Natural killer cell (primary cell): Measurements from ENCODE around the gene CHCHD3. TPM values are rescaled to one million over a fixed set of nuclear protein-coding genes. Genes with fewer than 3 reads are reported as not detected.

Experiments used
- ATAC-seq, 3 donors: fragments of 150-1000 bp in 2 of 3; fragments of 200-7000 bp in 1 of 3; cut with Tn5 transposase; 1 replicate in 1 of 3; 2 replicates in 2 of 3; pipeline ENCODE4 v1.10.0; 2021; ENCODE audit warnings: mild to moderate bottlenecking in 2 of 3, moderate library complexity in 2 of 3
- DNase-seq, 2 donors: peaks; one replicate each; pipeline versions ENCODE4 v3.0.0 to v3.0.0-alpha.2; 2013 to 2021; ENCODE audit warnings: mixed read lengths in 1 of 2
- H3K27ac ChIP-seq: one replicate; pipeline ENCODE4 v1.5.1; 2013; ENCODE audit warnings: mild to moderate bottlenecking, low read length
- H3K27me3 ChIP-seq: one replicate; pipeline ENCODE4 v1.6.1; 2013; ENCODE audit warnings: low read length; ENCODE audit not compliant: control insufficient read depth, insufficient read depth
- H3K36me3 ChIP-seq: one replicate; pipeline ENCODE4 v1.6.1; 2013; ENCODE audit warnings: low read length; ENCODE audit not compliant: control insufficient read depth, insufficient read depth
- H3K4me1 ChIP-seq: one replicate; pipeline ENCODE4 v1.6.1; 2013; ENCODE audit warnings: low read length; ENCODE audit not compliant: control insufficient read depth, insufficient read depth
- H3K4me3 ChIP-seq: one replicate; pipeline ENCODE4 v1.5.1; 2013; ENCODE audit warnings: low read length
- H3K9me3 ChIP-seq: one replicate; pipeline ENCODE4 v1.6.1; 2013; ENCODE audit warnings: low read length; ENCODE audit not compliant: control insufficient read depth, insufficient read depth
- H3K27ac Mint-ChIP-seq, 2 donors: one replicate each; pipeline ENCODE4 v1.8.0; 2022; ENCODE audit warnings: mild to moderate bottlenecking in 2 of 2, mixed read lengths in 2 of 2, moderate library complexity in 1 of 2
- H3K27me3 Mint-ChIP-seq, 2 donors: one replicate each; pipeline ENCODE4 v1.8.0; 2022; ENCODE audit warnings: low read depth in 2 of 2, mixed read lengths in 2 of 2
- H3K36me3 Mint-ChIP-seq: one replicate; pipeline ENCODE4 v1.8.0; 2022; ENCODE audit warnings: mixed read lengths
- H3K4me1 Mint-ChIP-seq, 2 donors: one replicate each; pipeline ENCODE4 v1.8.0; 2022; ENCODE audit warnings: mixed read lengths in 2 of 2
- H3K4me3 Mint-ChIP-seq: one replicate; pipeline ENCODE4 v1.8.0; 2022; ENCODE audit warnings: mild to moderate bottlenecking, moderate library complexity, mixed read lengths
- H3K9me3 Mint-ChIP-seq, 2 donors: one replicate each; pipeline ENCODE4 v1.8.0; 2022; ENCODE audit warnings: mixed read lengths in 2 of 2
- WGBS: methylation state at CpG from one replicate; pipeline ENCODE4 v1.1.7; 2013; ENCODE audit warnings: missing lambda C conversion rate; ENCODE audit not compliant: insufficient coverage; 5-methylcytosine and 5-hydroxymethylcytosine counted together
- intact Hi-C: fragments of 100-400 bp; cut with micrococcal nuclease; formaldehyde crosslinking; loops from one replicate; pipeline ENCODE4 v1.14.2; 2022
- total RNA-seq, 4 donors: library from RNA; stranded (reverse); fragments of 120-200 nt in 1 of 4; gene quantifications; one replicate each; pipeline versions ENCODE4 v1.2.3 to v1.2.4, GENCODE V29; 2013 to 2022
- TF ChIP-seq, protein P1 (sequence below): fragments of 200-600 bp; IDR thresholded peaks from one replicate; pipeline ENCODE4 v1.8.0; 2022; ENCODE audit warnings: antibody characterized with exemption

The CHCHD3 gene
- total RNA-seq, 3 donors from 2014 or later (not counting 1 experiment from before 2014, with no cell fraction given), result 35.2 to 41.0 (median 35.9) TPM

GRCh38 chr7:132943645-132944044 is 138.2 kb downstream of the CHCHD3 start:
- Mint-ChIP-seq H3K27ac (no peak overlapping the region), H3K36me3 (no peaks in the 10 kb centered on the region)

GRCh38 chr7:132942701-132943100 is 139.2 kb downstream of the CHCHD3 start:
- Histone ChIP-seq H3K4me3 (no peak overlapping the region), H3K27me3 (no peaks in the 10 kb centered on the region), H3K27ac (no peak overlapping the region), H3K9me3 (no peaks in the 10 kb centered on the region), H3K4me1 (no peaks in the 10 kb centered on the region), H3K36me3 (no peaks in the 10 kb centered on the region)
- Mint-ChIP-seq H3K36me3 (no peaks in the 10 kb centered on the region), H3K9me3 (no peaks in the 10 kb centered on the region), H3K27me3 (no peaks in the 10 kb centered on the region), H3K27ac (no peak overlapping the region), H3K4me3 (no peak overlapping the region), H3K4me1 (peaks cover 16 to 22% of the 10 kb centered on the region in 2 donors)
- WGBS, result 100% methylated on average over 1 of the region's 1 CpG
- TF ChIP-seq, protein P1, sequence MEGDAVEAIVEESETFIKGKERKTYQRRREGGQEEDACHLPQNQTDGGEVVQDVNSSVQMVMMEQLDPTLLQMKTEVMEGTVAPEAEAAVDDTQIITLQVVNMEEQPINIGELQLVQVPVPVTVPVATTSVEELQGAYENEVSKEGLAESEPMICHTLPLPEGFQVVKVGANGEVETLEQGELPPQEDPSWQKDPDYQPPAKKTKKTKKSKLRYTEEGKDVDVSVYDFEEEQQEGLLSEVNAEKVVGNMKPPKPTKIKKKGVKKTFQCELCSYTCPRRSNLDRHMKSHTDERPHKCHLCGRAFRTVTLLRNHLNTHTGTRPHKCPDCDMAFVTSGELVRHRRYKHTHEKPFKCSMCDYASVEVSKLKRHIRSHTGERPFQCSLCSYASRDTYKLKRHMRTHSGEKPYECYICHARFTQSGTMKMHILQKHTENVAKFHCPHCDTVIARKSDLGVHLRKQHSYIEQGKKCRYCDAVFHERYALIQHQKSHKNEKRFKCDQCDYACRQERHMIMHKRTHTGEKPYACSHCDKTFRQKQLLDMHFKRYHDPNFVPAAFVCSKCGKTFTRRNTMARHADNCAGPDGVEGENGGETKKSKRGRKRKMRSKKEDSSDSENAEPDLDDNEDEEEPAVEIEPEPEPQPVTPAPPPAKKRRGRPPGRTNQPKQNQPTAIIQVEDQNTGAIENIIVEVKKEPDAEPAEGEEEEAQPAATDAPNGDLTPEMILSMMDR, result no peak
- DNase-seq (no peak), ATAC-seq (no peak)
- intact Hi-C loops, result no loop called here

More at GRCh38 chr7:132943645-132944044, 138.2 kb downstream of the CHCHD3 start:
- Histone ChIP-seq H3K36me3 (no peaks in the 10 kb centered on the region), H3K27me3 (no peaks in the 10 kb centered on the region), H3K4me3 (no peak overlapping the region), H3K9me3 (no peaks in the 10 kb centered on the region), H3K27ac (no peak overlapping the region), H3K4me1 (no peaks in the 10 kb centered on the region)
- no peak overlapping the region for H3K4me3 Mint-ChIP-seq
- TF ChIP-seq, protein P1, result no peak
- H3K9me3 Mint-ChIP-seq, result no peaks in the 10 kb centered on the region
- peaks cover 16 to 18% of the 10 kb centered on the region in 2 donors for H3K4me1 Mint-ChIP-seq
- 57% methylated on average over 1 of the region's 1 CpG for WGBS
- no peak for DNase-seq
- ATAC-seq, result no peak
- intact Hi-C loops, result no loop called here
- no peaks in the 10 kb centered on the region for H3K27me3 Mint-ChIP-seq

- Histone ChIP-seq H3K4me1 (no peaks in the 10 kb centered on the region), H3K27me3 (no peaks in the 10 kb centered on the region), H3K27ac (no peak overlapping the region), H3K36me3 (no peaks in the 10 kb centered on the region), H3K4me3 (no peak overlapping the region), H3K9me3 (no peaks in the 10 kb centered on the region)
- Mint-ChIP-seq H3K27me3 (no peaks in the 10 kb centered on the region), H3K36me3 (no peaks in the 10 kb centered on the region), H3K9me3 (no peaks in the 10 kb centered on the region), H3K4me3 (no peak overlapping the region), H3K4me1 (peaks cover 16 to 22% of the 10 kb centered on the region in 2 donors), H3K27ac (no peak overlapping the region)
- WGBS, result 100% methylated on average over 1 of the region's 4 CpGs
- ATAC-seq (no peak), DNase-seq (no peak)
- TF ChIP-seq, protein P1, result no peak
- intact Hi-C loops, result no loop called here
Observed at GRCh38 chr7:132941905-132942304, 140.0 kb downstream of the CHCHD3 start.

GRCh38 chr7:132941428-132941827 is 140.5 kb downstream of the CHCHD3 start:
- TF ChIP-seq, protein P1, result no peak
- Histone ChIP-seq H3K4me1 (no peaks in the 10 kb centered on the region), H3K4me3 (no peak overlapping the region), H3K27me3 (no peaks in the 10 kb centered on the region), H3K27ac (no peak overlapping the region), H3K36me3 (no peaks in the 10 kb centered on the region), H3K9me3 (no peaks in the 10 kb centered on the region)
- Mint-ChIP-seq H3K4me3 (no peak overlapping the region), H3K36me3 (no peaks in the 10 kb centered on the region), H3K4me1 (peaks cover 16 to 22% of the 10 kb centered on the region in 2 donors), H3K27me3 (no peaks in the 10 kb centered on the region), H3K9me3 (no peaks in the 10 kb centered on the region), H3K27ac (no peak overlapping the region)
- DNase-seq (no peak), ATAC-seq (no peak)
- 50% methylated on average over 4 of the region's 4 CpGs for WGBS
- intact Hi-C loops, result no loop called here
